Calu3 (cell line): Measurements from ENCODE around the gene TNP2. TPM values are rescaled to one million over a fixed set of nuclear protein-coding genes. Genes with fewer than 3 reads are reported as not detected.

Experiments used
- BruUV-seq: library from RNA; stranded (reverse); fragments of 400-500 nt; replicated peaks from 2 replicates; lab custom pipeline; 2021; lab: Mats Ljungman, UMichigan
- CTCF ChIA-PET: fragments of 300-600 bp; sonication (Branson Sonifier 250); formaldehyde crosslinking; loops from one replicate; lab custom pipeline; 2022; ENCODE audit warnings: antibody characterized with exemption; lab: Charles Lee
- DNase-seq: peaks from one replicate; pipeline ENCODE4 v3.0.0; 2022
- H3K27ac Mint-ChIP-seq: one replicate; pipeline ENCODE4 v1.8.0; 2022; ENCODE audit warnings: mixed read lengths; ENCODE audit not compliant: unreplicated experiment
- H3K27me3 Mint-ChIP-seq: one replicate; pipeline ENCODE4 v1.8.0; 2022; ENCODE audit warnings: mixed read lengths; ENCODE audit not compliant: unreplicated experiment
- H3K36me3 Mint-ChIP-seq: one replicate; pipeline ENCODE4 v1.8.0; 2022; ENCODE audit warnings: mild to moderate bottlenecking, moderate library complexity, mixed read lengths; ENCODE audit not compliant: insufficient read depth, unreplicated experiment
- H3K4me1 Mint-ChIP-seq: one replicate; pipeline ENCODE4 v1.8.0; 2022; ENCODE audit warnings: mild to moderate bottlenecking, low read depth, mixed read lengths; ENCODE audit not compliant: unreplicated experiment
- H3K4me3 Mint-ChIP-seq: one replicate; pipeline ENCODE4 v1.8.0; 2022; ENCODE audit warnings: mild to moderate bottlenecking, low read depth, moderate library complexity, mixed read lengths; ENCODE audit not compliant: unreplicated experiment
- H3K9me3 Mint-ChIP-seq: one replicate; pipeline ENCODE4 v1.8.0; 2022; ENCODE audit warnings: low read depth, mixed read lengths; ENCODE audit not compliant: unreplicated experiment
- CTCF ChIP-seq: fragments of 200-600 bp; IDR thresholded peaks from one replicate; pipeline ENCODE4 v1.8.0; 2022; ENCODE audit warnings: antibody characterized with exemption; ENCODE audit not compliant: unreplicated experiment
- intact Hi-C: fragments of 100-400 bp; cut with micrococcal nuclease; formaldehyde crosslinking; loops from one replicate; pipeline ENCODE4 v1.10.0; 2022; ENCODE audit not compliant: unreplicated experiment
- total RNA-seq: library from RNA; stranded (reverse); gene quantifications from 2 replicates; pipeline ENCODE4 v1.2.3, GENCODE V29; 2022

The TNP2 gene
- total RNA-seq, 1 experiment from 2014 or later = not detected

DNA sequence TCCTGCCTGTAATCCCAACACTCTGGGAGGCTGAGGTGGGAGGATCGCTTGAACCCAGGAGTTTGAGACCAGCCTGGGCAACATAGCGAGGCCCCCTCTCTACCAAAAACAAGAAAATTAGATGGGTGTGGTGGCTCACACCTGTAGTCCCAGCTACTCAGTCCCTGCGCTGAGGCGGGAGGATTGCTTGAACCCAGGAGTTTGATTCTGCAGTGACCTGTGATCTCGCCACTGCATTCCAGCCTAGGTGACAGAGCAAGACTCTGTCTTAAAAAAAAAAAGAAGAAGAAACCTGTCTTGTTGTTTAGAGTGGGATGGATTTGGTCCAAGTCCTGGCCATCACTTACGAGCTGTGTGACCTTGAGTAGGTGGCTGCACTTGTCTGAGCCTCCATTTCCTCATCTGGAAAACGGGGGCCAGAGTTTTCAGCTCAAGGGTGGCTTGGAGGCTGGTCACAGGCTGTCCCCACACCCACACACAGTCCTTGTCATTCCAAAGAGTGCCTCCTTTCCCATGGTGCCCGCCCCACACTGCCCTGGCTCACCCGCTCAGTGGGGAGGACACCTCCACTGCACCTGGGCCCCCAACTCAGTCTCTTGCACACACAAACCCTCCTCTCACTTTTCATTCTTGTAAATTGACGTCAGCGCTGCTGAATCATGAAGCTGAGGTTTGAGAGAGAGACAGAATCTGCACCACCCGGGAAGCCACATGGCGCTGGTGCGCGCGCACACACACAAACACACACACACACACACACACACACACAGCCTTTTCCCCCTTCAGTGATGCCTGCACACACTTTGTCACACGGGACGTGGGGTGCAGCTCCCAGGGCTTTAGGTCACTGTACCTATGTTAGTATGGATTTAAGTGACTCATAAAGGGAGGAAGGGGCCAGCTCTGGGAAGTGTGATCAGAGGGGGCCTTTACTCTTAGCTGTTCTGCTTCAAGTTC lies 17.3 kb downstream of the TNP2 start:
- DNase-seq = no peak
- CTCF ChIA-PET = no interaction called here
- BruUV-seq = no TSS peak
- H3K27me3 Mint-ChIP-seq = no peaks in the 10 kb centered on the region
- TF ChIP-seq CTCF = no peak
- H3K4me3 Mint-ChIP-seq = no peak overlapping the region
- H3K4me1 Mint-ChIP-seq = peaks cover under 1% of the 10 kb centered on the region
- intact Hi-C loops = loop anchor here (10.0 kb wide), 2 partner anchors 117 to 147 kb away; no protein-coding TSS in a partner anchor
- peaks cover 30% of the 10 kb centered on the region for H3K36me3 Mint-ChIP-seq
- no peaks in the 10 kb centered on the region for H3K9me3 Mint-ChIP-seq
- no peak overlapping the region for H3K27ac Mint-ChIP-seq

GRCh38 chr16:11250786-11251524 lies 18.2 kb downstream of the TNP2 start:
- intact Hi-C loops = loop anchor here (10.0 kb wide), 2 partner anchors 116 to 146 kb away; no protein-coding TSS in a partner anchor
- no peak for DNase-seq
- TF ChIP-seq CTCF = no peak
- no peak overlapping the region for H3K27ac Mint-ChIP-seq
- CTCF ChIA-PET = interaction anchor here (0.7 kb wide), 1 partner anchor 151 kb away, joined by 3 read pairs; no protein-coding TSS in a partner anchor
- no peaks in the 10 kb centered on the region for H3K27me3 Mint-ChIP-seq
- H3K36me3 Mint-ChIP-seq = peaks cover 21% of the 10 kb centered on the region
- no TSS peak for BruUV-seq
- no peaks in the 10 kb centered on the region for H3K4me1 Mint-ChIP-seq
- H3K4me3 Mint-ChIP-seq = no peak overlapping the region
- H3K9me3 Mint-ChIP-seq = no peaks in the 10 kb centered on the region

DNA sequence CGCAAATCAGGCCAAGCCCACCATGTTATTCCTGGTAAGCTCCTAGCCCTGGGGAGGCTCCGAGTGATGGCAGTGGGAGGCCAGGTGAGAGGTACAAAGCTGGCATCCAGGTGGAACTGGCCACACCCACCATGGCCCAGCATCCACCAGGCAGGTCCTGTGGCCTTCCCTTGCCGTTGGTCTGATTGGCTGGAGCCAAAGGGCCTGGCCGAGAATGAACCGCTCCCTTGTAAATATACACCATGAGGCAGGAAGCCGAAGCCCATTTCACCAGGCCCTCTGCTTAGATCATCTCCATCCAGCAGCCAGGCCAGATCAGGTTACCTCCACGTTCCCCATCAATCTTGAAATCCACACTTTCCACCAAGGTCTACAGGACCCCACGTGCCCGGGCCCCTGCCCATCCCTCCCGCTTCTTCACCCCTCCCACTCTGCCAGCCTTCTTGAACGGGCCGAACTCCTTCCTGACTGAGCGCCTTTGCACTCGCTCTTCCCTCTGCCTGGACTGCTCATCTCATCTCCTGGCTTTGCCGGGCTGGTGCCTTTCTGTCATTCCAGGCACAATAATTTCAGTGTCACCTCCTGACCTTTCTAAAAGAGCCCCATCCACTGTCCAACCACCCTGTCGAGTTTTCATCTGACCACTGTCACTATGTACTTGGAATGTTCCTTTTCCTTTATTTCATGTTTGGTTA lies 18.9 kb downstream of the TNP2 start:
- TF ChIP-seq CTCF = no peak
- no peaks in the 10 kb centered on the region for H3K4me1 Mint-ChIP-seq
- intact Hi-C loops = loop anchor here (10.0 kb wide), 2 partner anchors 115 to 145 kb away; no protein-coding TSS in a partner anchor
- no peaks in the 10 kb centered on the region for H3K9me3 Mint-ChIP-seq
- H3K27ac Mint-ChIP-seq = no peak overlapping the region
- peaks cover 14% of the 10 kb centered on the region for H3K36me3 Mint-ChIP-seq
- H3K4me3 Mint-ChIP-seq = no peak overlapping the region
- DNase-seq = no peak
- CTCF ChIA-PET = interaction anchor here (0.7 kb wide), 1 partner anchor 150 kb away, joined by 3 read pairs; no protein-coding TSS in a partner anchor
- no TSS peak for BruUV-seq
- no peaks in the 10 kb centered on the region for H3K27me3 Mint-ChIP-seq
